Measurements from ENCODE around the gene COL27A1.

COL27A1 gene

DNA sequence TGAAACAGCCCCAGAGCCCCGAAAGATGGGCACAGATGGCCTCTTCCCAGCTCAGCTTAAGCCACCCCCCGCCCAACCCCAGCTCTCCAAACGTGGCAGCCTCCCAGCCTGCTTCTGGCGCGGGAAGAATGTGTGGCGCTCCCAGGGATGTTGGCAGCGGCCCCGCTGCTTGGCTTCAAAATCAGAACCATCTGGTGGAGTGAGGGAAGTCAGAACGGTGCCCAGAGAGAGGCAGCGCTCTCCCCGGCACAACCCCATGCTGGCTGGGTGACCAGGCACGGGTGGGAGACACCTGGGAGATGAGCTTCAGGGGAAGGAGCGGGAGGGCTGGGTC is 94.9 kb downstream of the COL27A1 start:
- DNase-seq, result no peak

GRCh38 chr9:114250648-114251047 is 95.3 kb downstream of the COL27A1 start:
- DNase-seq, result no peak

GRCh38 chr9:114252394-114252793 is 97.1 kb downstream of the COL27A1 start:
- DNase-seq, result no peak

- no peak for DNase-seq
Measured at GRCh38 chr9:114256827-114257328, 101.5 kb downstream of the COL27A1 start.

GRCh38 chr9:114258218-114258617 is 102.9 kb downstream of the COL27A1 start:
- no peak for DNase-seq

GRCh38 chr9:114258866-114259797 is 103.8 kb downstream of the COL27A1 start:
- DNase-seq, result no peak

DNA sequence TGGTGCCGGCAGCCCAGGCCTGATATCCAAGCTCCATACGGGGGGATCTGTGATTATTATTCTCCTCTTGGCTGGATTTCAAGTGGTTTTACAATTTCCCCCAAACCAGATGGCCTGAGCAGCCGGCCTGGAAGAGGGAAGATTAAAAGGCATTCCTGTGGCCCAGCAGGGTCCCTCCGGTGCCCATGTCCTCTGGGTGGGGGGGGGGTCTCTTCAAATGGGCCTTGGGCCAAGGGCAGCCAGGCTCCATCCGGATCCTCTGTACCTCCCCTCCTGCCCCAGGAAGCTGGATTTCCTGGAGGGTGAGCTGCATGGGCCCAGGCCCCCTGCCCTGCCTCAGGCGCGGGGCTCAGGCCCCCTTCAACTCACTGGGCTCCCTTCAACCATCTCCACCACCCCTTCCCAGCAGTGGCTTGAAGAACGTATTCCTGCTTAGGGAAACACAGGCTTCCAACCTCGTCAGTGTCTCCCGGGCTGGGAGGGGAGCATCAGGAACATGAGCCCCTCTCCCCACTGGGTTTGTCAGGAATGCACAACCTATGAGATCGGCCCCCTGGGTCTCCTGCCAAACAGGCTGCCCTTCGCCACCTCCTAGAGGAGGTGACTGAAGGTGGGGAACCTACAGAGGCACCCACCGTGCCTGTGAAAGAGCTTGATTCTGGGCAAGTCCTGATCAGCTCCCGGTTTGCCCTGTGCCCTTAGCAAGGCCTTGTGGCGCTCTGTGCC is 104.6 kb downstream of the COL27A1 start:
- DNase-seq, result no peak

DNA sequence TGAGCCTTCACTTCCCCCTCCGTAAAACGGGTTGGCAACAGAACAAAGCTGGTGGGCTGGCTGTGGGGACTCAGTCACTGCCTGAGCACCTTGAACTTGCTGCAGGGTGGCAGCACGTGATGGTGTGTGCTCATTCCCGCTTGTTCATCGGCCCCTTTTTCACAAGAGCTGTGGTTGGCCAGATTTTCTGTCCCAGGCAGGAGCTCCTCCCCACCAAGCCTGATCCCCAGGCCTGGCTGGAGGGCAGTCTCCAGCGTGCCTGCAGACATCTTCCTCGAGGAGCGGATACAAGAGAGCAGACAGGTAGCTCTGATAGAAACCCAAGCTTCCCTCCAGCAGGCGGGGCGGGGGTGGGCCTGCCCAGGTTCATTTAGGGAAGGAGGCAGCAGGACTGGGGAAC is 105.7 kb downstream of the COL27A1 start:
- DNase-seq, result no peak

GRCh38 chr9:114261987-114262386 is 106.7 kb downstream of the COL27A1 start:
- DNase-seq, result no peak

DNA sequence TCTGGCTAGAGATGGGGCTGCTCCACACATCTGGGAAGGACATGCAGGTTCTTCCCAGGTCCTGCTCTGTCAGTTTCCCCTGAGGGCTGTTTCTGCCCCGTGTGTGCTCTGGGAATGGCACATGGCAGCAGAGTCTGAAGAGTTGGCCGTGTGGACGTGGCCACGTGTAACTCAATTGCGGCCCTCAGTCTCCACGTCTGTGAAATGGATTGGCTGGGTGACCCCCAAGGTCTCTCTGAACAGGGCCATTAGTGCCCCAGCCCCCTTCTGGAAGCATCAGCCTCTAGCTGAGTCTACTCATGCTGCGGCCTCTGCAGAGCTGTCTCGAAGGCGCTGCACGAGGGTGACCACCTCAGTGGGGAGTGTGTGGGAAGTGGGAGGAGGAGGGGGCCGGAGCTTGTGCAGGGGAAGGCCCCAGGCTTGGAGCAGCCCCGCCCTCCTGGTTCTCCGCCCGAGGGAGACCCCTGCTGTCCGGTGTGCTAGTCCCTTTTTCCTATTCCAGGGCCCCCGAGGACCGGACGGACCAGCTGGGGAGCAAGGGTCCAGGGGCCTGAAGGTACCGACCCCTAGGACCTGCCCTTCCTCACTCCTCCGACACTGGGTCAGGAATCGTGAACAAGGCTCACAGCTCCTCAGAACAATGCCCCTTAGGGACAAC is 108.6 kb downstream of the COL27A1 start:
- no peak for DNase-seq

GRCh38 chr9:114264806-114265550 is 109.6 kb downstream of the COL27A1 start:
- no peak for DNase-seq

GRCh38 chr9:114266969-114267368 is 111.6 kb downstream of the COL27A1 start:
- DNase-seq, result no peak

DNA sequence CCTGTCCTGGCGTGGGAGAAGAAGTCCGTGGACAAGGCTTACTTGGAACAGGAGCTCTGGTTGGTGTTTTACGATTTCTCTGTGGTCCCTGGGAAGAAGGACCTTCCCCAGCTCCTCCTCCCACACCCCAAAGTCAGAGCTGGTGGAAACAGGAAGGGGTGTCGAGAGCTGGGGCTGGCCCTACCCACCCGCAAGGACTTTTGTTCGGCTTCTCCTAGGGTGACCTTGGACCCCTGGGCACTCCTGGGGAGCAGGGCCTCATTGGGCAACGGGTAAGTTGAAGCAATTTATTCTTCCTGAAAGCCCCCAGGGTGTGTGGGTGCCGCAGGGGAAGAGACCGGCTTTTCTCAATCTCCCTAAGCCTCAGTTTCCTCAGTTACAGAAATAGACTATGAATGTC is 113.7 kb downstream of the COL27A1 start:
- DNase-seq, result no peak

GRCh38 chr9:114270120-114270975 is 115.0 kb downstream of the COL27A1 start:
- no peak for DNase-seq

GRCh38 chr9:114271556-114272510 is 116.5 kb downstream of the COL27A1 start:
- DNase-seq, result peak; percentile 47

- no peak for DNase-seq
Measured at GRCh38 chr9:114272739-114273431, 117.5 kb downstream of the COL27A1 start.

- no peak for DNase-seq
Measured at GRCh38 chr9:114273461-114273881, 118.1 kb downstream of the COL27A1 start.

DNA sequence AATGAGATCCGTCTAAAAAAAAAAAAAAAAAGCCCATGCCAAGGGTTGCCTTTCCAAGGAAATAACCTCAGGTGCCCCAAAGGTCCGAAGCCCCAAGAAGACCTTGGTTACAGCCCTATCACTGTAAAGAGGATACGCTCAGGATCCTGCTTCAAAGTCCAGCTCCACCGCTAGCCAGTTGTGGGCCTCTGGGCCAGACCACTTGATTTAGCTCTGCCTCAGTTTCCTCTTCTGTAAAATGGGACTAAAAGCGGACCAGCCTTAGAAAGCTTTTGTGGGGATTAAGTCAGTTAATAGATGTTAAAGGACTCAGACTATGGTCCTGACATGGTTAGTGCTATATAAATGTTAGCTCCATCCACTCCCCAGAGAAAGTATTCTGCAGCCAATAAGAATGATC is 118.9 kb downstream of the COL27A1 start:
- DNase-seq, result no peak

- no peak for DNase-seq
Measured at GRCh38 chr9:114275246-114276004, 120.1 kb downstream of the COL27A1 start.
